KBM-7 (cell line): Measurements from ENCODE around the gene MTUS2.
"Not testable (repeated sequence)": the region's sequence is repeated elsewhere in the genome, so short reads cannot be mapped to it uniquely, and the experiment has no call there.

Experiments used
- DNase-seq: peaks from one replicate; pipeline ENCODE4 v3.0.0-alpha.2; 2015
- in situ Hi-C: fragments of 300-500 bp; cut with MboI; formaldehyde crosslinking; loops from 2 replicates; pipeline ENCODE4 v1.14.3; 2020; ENCODE audit warnings: low sequenced_read_pairs, low pct_unique_long_range_greater_than_20kb, mixed read lengths

MTUS2 gene

GRCh38 chr13:29328501-29328900 lies 508.4 kb downstream of the MTUS2 start:
- in situ Hi-C loops: no loop called here
- no peak for DNase-seq

- no peak for DNase-seq
- in situ Hi-C loops: no loop called here
Observed at GRCh38 chr13:29336356-29336755, 516.2 kb downstream of the MTUS2 start.

GRCh38 chr13:29339386-29340272 lies 519.5 kb downstream of the MTUS2 start:
- in situ Hi-C loops: no loop called here
- DNase-seq: no peak

GRCh38 chr13:29345860-29346582 lies 525.9 kb downstream of the MTUS2 start:
- in situ Hi-C loops: loop anchor here (5.0 kb wide), 1 partner anchor 134 kb away; no protein-coding TSS in a partner anchor
- peak; percentile 6 for DNase-seq

GRCh38 chr13:29355029-29355428 lies 534.9 kb downstream of the MTUS2 start:
- DNase-seq: no peak

GRCh38 chr13:29359181-29359580 lies 539.0 kb downstream of the MTUS2 start:
- in situ Hi-C loops: no loop called here
- DNase-seq: no peak

More at GRCh38 chr13:29355029-29355428, 534.9 kb downstream of the MTUS2 start:
- in situ Hi-C loops: no loop called here

GRCh38 chr13:29361716-29362115 lies 541.6 kb downstream of the MTUS2 start:
- in situ Hi-C loops: no loop called here
- DNase-seq: no peak

- in situ Hi-C loops: no loop called here
- peak; percentile 65 for DNase-seq
Observed at GRCh38 chr13:29362849-29363604, 542.9 kb downstream of the MTUS2 start.

GRCh38 chr13:29369060-29369743 lies 549.1 kb downstream of the MTUS2 start:
- DNase-seq: peak; percentile 46
- in situ Hi-C loops: no loop called here

- DNase-seq: no peak
- in situ Hi-C loops: no loop called here
Observed at GRCh38 chr13:29379281-29379680, 559.1 kb downstream of the MTUS2 start.

- DNase-seq: no peak
- in situ Hi-C loops: no loop called here
Observed at GRCh38 chr13:29379865-29380264, 559.7 kb downstream of the MTUS2 start.

- in situ Hi-C loops: no loop called here
- no peak for DNase-seq
Observed at GRCh38 chr13:29382021-29382420, 561.9 kb downstream of the MTUS2 start.

- no peak for DNase-seq
- in situ Hi-C loops: no loop called here
Observed at GRCh38 chr13:29383476-29383875, 563.3 kb downstream of the MTUS2 start.

GRCh38 chr13:29384466-29384865 lies 564.3 kb downstream of the MTUS2 start:
- no peak for DNase-seq
- in situ Hi-C loops: no loop called here

GRCh38 chr13:29384871-29385270 lies 564.7 kb downstream of the MTUS2 start:
- in situ Hi-C loops: no loop called here
- no peak for DNase-seq

GRCh38 chr13:29386246-29386645 lies 566.1 kb downstream of the MTUS2 start:
- in situ Hi-C loops: no loop called here
- DNase-seq: no peak

GRCh38 chr13:29390598-29390997 lies 570.5 kb downstream of the MTUS2 start:
- in situ Hi-C loops, DNase-seq: not testable (repeated sequence)

- DNase-seq: no peak
- in situ Hi-C loops: no loop called here
Observed at GRCh38 chr13:29396446-29396845, 576.3 kb downstream of the MTUS2 start.

GRCh38 chr13:29397265-29397664 lies 577.1 kb downstream of the MTUS2 start:
- DNase-seq: no peak
- in situ Hi-C loops: no loop called here
